MV-4-11 (cell line): Measurements from ENCODE around the gene PLK1.
A peak's percentile ranks its signal among the peaks of the same experiment; 100 is the strongest.

Source experiments
- DNase-seq: peaks from one replicate; lab custom pipeline; 2025; lab: John Stamatoyannopoulos, UW

The PLK1 gene

GRCh38 chr16:23679986-23680336 lies 1.3 kb downstream of the PLK1 start:
- no peak for DNase-seq

- DNase-seq, result peak; percentile 32
Measured at GRCh38 chr16:23682181-23682580, 3.5 kb downstream of the PLK1 start.

- DNase-seq, result no peak
Measured at GRCh38 chr16:23683487-23683886, 4.8 kb downstream of the PLK1 start.

DNA sequence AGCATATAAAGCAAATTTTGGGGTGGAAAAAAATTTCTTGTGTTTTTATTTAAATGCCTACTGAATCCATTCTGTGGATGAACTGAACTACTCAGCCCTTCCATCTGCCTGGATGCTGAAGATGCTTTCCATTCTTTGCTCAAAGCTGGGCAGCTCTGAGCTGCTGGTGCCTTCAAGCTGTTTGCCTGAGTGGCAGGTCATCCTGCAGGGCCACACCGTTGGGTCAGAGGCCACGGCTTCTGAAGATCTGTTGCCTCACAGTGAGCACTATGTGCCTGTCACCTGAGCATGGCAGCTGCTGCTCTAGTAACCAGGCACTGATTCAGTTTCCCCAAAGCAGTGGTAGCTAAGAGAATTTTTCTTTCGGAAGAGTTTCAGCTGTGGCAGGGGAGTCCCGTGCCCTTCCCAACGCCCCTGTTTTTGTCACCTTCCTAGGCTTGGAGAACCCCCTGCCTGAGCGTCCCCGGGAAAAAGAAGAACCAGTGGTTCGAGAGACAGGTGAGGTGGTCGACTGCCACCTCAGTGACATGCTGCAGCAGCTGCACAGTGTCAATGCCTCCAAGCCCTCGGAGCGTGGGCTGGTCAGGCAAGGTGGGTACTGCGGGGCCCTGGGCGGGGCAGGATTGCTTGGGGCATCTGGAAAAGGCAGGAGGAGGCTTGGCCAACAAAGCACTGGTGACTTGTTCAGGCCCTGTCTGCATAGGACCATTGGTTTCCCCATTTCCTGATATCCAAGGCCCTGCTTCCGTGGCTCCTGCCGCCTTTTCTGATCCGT lies 8.5 kb downstream of the PLK1 start:
- DNase-seq, result no peak

GRCh38 chr16:23689442-23690187 lies 10.9 kb downstream of the PLK1 start:
- no peak for DNase-seq

- DNase-seq, result no peak
Measured at GRCh38 chr16:23690771-23691482, 12.2 kb downstream of the PLK1 start.

- peak; percentile 38 for DNase-seq
Measured at GRCh38 chr16:23691483-23692189, 12.9 kb downstream of the PLK1 start.

- DNase-seq, result no peak
Measured at GRCh38 chr16:23692190-23692837, 13.6 kb downstream of the PLK1 start.

- DNase-seq, result peak; percentile 8
Measured at GRCh38 chr16:23694265-23694643, 15.6 kb downstream of the PLK1 start.

DNA sequence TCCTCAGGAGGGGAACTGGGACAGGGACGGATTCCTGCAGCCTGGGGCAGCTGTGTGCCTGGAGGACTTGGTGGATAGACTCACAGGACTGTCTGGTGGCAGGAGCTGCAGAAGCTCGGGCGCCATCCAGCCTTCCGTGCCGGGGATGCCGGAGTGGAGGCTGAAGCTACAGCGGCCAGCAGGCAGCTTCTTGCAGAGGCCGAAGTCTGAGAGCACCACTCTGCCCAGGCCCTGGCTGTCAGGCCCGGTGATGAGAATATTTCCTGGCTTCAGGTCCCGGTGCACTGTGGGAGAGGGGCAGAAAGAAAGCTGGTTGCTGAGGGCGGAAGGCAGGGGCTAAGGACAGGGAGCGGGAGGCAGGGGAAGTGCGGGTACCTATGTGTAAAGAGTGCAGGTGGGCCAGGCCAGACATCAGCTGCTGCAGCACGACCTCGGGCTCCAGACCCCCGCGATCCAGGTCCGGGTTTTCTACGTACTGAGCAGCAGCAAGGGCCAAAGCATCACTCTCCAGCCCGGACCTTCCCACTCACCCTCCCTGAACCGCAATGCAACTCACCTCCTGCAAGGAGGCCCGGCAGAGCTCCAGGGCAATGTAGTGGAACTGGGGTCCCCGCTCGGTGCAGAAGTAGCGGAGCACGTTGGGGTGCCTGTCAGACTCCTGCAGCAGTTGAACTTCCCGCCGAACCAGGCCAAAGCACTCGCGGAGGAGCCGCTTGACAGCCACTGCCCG lies 16.1 kb downstream of the PLK1 start:
- no peak for DNase-seq

DNA sequence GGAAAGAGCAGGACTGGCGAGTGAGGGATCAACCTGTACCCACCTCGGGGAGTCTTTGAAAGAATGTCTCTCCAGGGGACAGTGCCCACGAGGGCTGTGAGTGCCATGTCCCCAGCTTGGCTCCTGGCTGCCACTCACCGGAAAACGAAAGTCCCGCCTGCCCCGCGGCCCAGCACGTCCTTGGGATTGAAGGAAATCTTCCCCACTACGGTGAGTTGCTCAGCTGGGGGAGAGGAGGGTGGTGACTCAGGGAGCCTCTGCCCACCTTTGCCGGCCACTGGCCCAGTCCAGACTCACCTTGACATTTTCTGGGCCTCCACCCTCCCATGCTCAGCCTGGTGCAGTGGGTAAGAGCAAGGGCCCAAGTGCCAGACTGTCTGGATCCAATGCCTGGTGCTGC lies 17.1 kb downstream of the PLK1 start:
- DNase-seq, result no peak

DNA sequence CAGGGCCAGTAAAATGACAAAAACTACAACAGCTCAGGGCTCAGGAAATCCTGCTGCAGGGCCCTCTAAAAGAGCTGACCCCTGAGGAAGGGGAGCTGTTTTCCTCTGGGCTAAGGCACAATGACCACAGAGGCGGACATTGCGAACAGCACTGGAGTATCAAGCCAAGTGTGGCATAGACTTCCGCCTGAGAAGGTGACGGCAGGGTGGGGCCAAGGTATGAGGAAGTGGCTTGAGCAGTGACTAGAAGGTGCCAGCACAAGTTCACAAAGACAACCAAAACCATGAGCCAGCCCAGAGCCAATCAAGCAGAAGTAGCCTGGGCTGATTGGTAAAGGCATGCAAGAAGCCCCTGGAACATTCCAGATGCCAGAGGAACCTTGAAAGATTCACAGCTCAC lies 20.4 kb downstream of the PLK1 start:
- DNase-seq, result peak; percentile 73

DNA sequence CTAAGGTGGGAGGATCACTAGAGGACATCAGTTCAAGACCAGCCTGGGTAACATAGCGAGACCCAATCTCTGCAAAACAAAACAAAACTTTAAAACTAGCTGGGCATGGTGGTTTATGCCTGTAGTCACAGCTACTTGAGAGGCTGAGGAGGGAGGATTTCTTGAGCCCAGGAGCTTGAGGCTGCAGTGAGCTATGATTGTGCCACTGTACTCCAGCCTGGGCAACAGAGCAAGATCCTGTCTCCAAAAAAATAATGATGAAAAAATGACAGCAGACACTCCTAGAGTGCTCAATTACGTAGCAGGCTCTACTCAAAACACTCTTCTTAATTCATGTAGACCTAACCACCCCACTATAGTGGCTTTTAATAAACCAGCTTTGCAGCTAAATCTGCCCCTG lies 21.4 kb downstream of the PLK1 start:
- DNase-seq, result no peak

DNA sequence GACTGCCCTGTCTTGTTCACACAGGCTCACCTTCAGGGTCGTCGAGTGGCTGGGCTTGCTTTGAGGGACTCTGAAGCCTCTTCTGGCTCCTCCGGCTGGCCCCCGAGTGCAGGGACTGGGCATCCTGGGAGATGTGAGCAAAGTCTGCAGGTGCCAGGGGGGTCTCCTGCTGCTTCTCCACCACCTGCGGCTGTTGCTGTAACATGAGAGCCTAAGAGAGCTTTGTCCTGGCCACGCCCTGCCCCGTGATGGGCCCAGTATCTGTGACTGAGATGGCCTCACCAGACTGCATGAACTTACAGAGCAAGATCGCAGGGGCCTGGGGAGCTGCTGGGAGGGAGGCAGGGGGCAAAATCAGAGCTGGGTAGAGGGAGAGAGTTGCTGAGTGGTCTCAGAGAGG lies 21.8 kb downstream of the PLK1 start:
- DNase-seq, result no peak

DNA sequence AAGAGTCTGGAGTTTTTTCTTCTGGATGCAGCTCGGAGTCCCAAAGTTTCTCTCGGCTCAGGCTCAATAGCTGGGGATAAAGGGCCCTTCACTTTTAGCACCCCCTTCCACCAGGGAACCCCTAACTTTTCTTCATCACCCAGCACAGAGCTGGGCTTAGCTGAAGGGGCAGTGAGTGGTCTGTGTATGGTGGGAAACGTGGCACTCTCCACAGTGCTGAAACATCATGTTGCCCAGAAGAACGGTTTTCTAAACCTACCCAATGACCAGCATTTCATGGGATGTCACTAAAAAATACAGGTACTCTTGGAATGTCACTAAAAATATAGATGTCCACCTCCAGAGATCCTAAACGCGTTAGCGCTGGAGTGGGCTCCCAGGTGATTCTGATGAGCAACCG lies 22.4 kb downstream of the PLK1 start:
- DNase-seq, result no peak

- DNase-seq, result no peak
Measured at GRCh38 chr16:23702951-23703350, 24.3 kb downstream of the PLK1 start.

GRCh38 chr16:23704772-23705516 lies 26.3 kb downstream of the PLK1 start:
- no peak for DNase-seq

DNA sequence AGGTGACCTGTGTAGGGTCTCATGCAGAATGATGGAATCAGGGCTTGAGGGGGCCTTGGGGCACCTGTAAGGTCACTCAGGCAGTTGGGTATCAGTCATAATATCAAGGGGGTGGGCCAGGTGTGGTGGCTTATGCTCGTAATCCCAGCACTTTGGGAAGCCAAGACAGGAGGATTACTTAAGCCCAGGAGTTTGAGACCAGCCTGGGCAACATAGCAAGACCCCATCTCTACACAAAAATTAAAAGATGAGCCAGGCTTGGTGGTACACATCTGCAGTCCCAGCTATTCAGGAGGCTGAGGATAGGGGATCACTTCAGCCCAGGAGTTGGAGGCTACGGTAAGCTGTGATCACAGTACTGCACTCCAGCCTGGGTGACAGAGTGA lies 26.8 kb downstream of the PLK1 start:
- DNase-seq, result no peak

DNA sequence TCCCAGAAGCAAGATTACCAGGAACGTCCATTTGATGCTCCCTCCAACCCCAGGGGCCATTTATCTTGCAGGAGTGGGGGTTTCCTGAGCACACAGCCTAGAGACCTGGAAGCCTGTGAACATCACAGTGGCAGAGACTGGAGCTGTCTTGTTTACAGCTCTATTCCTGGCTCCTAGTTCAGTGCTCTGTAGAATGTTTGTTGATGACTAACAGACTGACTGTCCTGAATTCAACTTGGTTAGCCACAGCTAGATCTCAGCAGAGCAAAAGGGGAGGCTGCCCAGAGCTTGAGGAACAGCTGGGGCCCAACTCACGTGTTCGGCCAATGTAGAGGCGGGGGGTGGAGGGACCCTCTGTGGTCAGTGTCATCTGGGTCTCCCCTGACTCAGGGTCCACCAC lies 27.8 kb downstream of the PLK1 start:
- DNase-seq, result no peak

GRCh38 chr16:23709536-23709935 lies 30.8 kb downstream of the PLK1 start:
- DNase-seq, result no peak

DNA sequence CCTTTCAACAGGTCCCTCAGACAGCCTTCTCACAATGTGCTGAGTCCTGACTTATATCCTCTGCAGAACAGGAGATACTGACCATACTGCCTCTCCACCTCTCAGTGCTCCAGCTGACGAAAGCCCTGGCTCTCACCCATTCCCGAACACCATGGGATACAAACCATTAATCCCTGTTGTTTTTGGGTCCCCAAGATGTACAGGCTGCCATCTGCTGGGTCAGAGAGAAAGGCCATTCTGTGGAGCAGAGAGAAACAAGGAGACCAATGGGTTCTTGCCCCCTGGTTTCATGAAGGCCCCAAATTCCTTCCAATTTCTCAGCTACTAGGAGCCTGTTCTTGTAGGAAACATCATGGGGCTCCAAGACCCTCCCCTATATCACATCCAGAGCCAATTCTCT lies 31.3 kb downstream of the PLK1 start:
- DNase-seq, result no peak
